Vagina (tissue), 2 donors: Measurements from ENCODE around the gene ATP5PO. TPM values are rescaled to one million over a fixed set of nuclear protein-coding genes. Genes with fewer than 3 reads are reported as not detected.

ENCODE experiments used
- DNase-seq, 2 donors: peaks; one replicate each; pipeline ENCODE4 v3.0.0-alpha.2; 2017; ENCODE audit errors: extremely low spot score in 2 of 2
- H3K27ac ChIP-seq: fragments of 200-600 bp; sonication (generic); one replicate; pipeline ENCODE4 v1.5.1; 2019
- H3K27me3 ChIP-seq: fragments of 200-600 bp; sonication (generic); one replicate; pipeline ENCODE4 v1.5.1; 2019
- H3K36me3 ChIP-seq, 2 donors: fragments of 200-600 bp; sonication (generic); one replicate each; pipeline ENCODE4 v1.5.1; 2017 to 2019
- H3K4me1 ChIP-seq: fragments of 200-600 bp; sonication (generic); one replicate; pipeline ENCODE4 v1.5.1; 2019
- H3K4me3 ChIP-seq, 2 donors: fragments of 200-600 bp; sonication (generic); 1 replicate in 1 of 2; 2 replicates in 1 of 2; pipeline ENCODE4 v1.5.1; 2016 to 2019
- H3K9me3 ChIP-seq: fragments of 200-600 bp; sonication (generic); one replicate; pipeline ENCODE4 v1.5.1; 2019
- CTCF ChIP-seq, 3 experiments: fragments of 450-650 bp in 2 of 3; fragments of 200-600 bp in 1 of 3; sonication (generic) in 1 of 3; IDR thresholded peaks; one replicate each; pipeline ENCODE4 v1.5.1; 2017 to 2019; ENCODE audit warnings: antibody characterized with exemption in 3 of 3, mild to moderate bottlenecking in 2 of 3, moderate library complexity in 2 of 3
- POLR2A ChIP-seq, 2 donors: fragments of 450-650 bp; IDR thresholded peaks; one replicate each; pipeline ENCODE4 v1.6.1; 2017; ENCODE audit warnings: antibody characterized with exemption in 2 of 2, mild to moderate bottlenecking in 2 of 2, moderate library complexity in 2 of 2
- POLR2AphosphoS5 ChIP-seq, 2 donors: sonication (generic); formaldehyde crosslinking; IDR thresholded peaks; one replicate each; pipeline ENCODE4 v1.9.0; 2017; ENCODE audit warnings: antibody characterized with exemption in 2 of 2, mild to moderate bottlenecking in 2 of 2, low read depth in 1 of 2; ENCODE audit not compliant: insufficient read depth in 1 of 2
- intact Hi-C: fragments of 100-400 bp; cut with DNase I; formaldehyde crosslinking; loops from one replicate; pipeline ENCODE4 v1.15.1; 2023
- total RNA-seq: library from RNA; depleted of rRNA; stranded (reverse); fragments of >200 nt; gene quantifications from one replicate; pipeline ENCODE4 v1.2.3, GENCODE V29; 2016

The ATP5PO gene
- total RNA-seq, 1 donor from 2014 or later, result 133 TPM

- no peak for TF ChIP-seq CTCF (IDR thresholded peaks at IDR 0.05)
- no peak for TF ChIP-seq POLR2A (IDR thresholded peaks at IDR 0.05)
- TF ChIP-seq POLR2AphosphoS5 (IDR thresholded peaks at IDR 0.05; ENCODE audit: insufficient read depth in 1 of 2, low read depth in 1 of 2), result no peak
- peaks cover 6% of the 10 kb centered on the region for H3K4me1 ChIP-seq
- no peak for DNase-seq
- no peak overlapping the region for H3K4me3 ChIP-seq
- intact Hi-C loops, result no loop called here
- no peaks in the 10 kb centered on the region for H3K9me3 ChIP-seq
- no peak overlapping the region for H3K27ac ChIP-seq
- H3K36me3 ChIP-seq, result peaks cover 0 to 55% of the 10 kb centered on the region in 2 donors
- H3K27me3 ChIP-seq, result no peaks in the 10 kb centered on the region
Observed at GRCh38 chr21:33902349-33902748, 13.3 kb downstream of the ATP5PO start.

- no peaks in the 10 kb centered on the region for H3K27me3 ChIP-seq
- no peak for DNase-seq
- peaks cover 6% of the 10 kb centered on the region for H3K4me1 ChIP-seq
- intact Hi-C loops, result no loop called here
- peaks cover 0 to 48% of the 10 kb centered on the region in 2 donors for H3K36me3 ChIP-seq
- no peak overlapping the region for H3K4me3 ChIP-seq
- no peak overlapping the region for H3K27ac ChIP-seq
- H3K9me3 ChIP-seq, result no peaks in the 10 kb centered on the region
- TF ChIP-seq POLR2AphosphoS5 (IDR thresholded peaks at IDR 0.05; ENCODE audit: insufficient read depth in 1 of 2, low read depth in 1 of 2) (no peak), CTCF (IDR thresholded peaks at IDR 0.05) (peak in 2 of 3 experiments; percentile 21 to 46), POLR2A (IDR thresholded peaks at IDR 0.05) (no peak)
Observed at GRCh38 chr21:33901412-33902288, 14.0 kb downstream of the ATP5PO start.

- no peaks in the 10 kb centered on the region for H3K27me3 ChIP-seq
- H3K27ac ChIP-seq, result no peak overlapping the region
- H3K4me1 ChIP-seq, result peaks cover 18% of the 10 kb centered on the region
- no peaks in the 10 kb centered on the region for H3K9me3 ChIP-seq
- peaks cover 0 to 23% of the 10 kb centered on the region in 2 donors for H3K36me3 ChIP-seq
- intact Hi-C loops, result loop anchor here (10.0 kb wide), 1 partner anchor 254 kb away; the partner anchor contains the start of genes CRYZL1 and ITSN1
- DNase-seq, result no peak
- TF ChIP-seq POLR2AphosphoS5 (IDR thresholded peaks at IDR 0.05; ENCODE audit: insufficient read depth in 1 of 2, low read depth in 1 of 2), result no peak
- TF ChIP-seq POLR2A (IDR thresholded peaks at IDR 0.05), result no peak
- TF ChIP-seq CTCF (IDR thresholded peaks at IDR 0.05), result no peak
- no peak overlapping the region for H3K4me3 ChIP-seq
Observed at GRCh38 chr21:33899199-33899598, 16.4 kb downstream of the ATP5PO start.

GRCh38 chr21:33898586-33898985 lies 17.0 kb downstream of the ATP5PO start:
- no peak for DNase-seq
- Histone ChIP-seq H3K36me3 (peaks cover 0 to 17% of the 10 kb centered on the region in 2 donors), H3K4me1 (peaks cover 20% of the 10 kb centered on the region), H3K27ac (no peak overlapping the region), H3K9me3 (no peaks in the 10 kb centered on the region), H3K27me3 (no peaks in the 10 kb centered on the region), H3K4me3 (no peak overlapping the region)
- TF ChIP-seq POLR2AphosphoS5 (IDR thresholded peaks at IDR 0.05; ENCODE audit: insufficient read depth in 1 of 2, low read depth in 1 of 2) (no peak), POLR2A (IDR thresholded peaks at IDR 0.05) (no peak), CTCF (IDR thresholded peaks at IDR 0.05) (no peak)
- intact Hi-C loops, result loop anchor here (10.0 kb wide), 1 partner anchor 254 kb away; the partner anchor contains the start of genes CRYZL1 and ITSN1

GRCh38 chr21:33897739-33898138 lies 17.9 kb downstream of the ATP5PO start:
- Histone ChIP-seq H3K4me3 (no peak overlapping the region), H3K27ac (no peak overlapping the region), H3K9me3 (no peaks in the 10 kb centered on the region), H3K27me3 (no peaks in the 10 kb centered on the region), H3K36me3 (peaks cover 0 to 9% of the 10 kb centered on the region in 2 donors), H3K4me1 (peaks cover 20% of the 10 kb centered on the region)
- intact Hi-C loops, result loop anchor here (10.0 kb wide), 1 partner anchor 253 kb away; the partner anchor contains the start of genes CRYZL1 and ITSN1
- TF ChIP-seq CTCF (IDR thresholded peaks at IDR 0.05) (no peak), POLR2AphosphoS5 (IDR thresholded peaks at IDR 0.05; ENCODE audit: insufficient read depth in 1 of 2, low read depth in 1 of 2) (no peak), POLR2A (IDR thresholded peaks at IDR 0.05) (no peak)
- no peak for DNase-seq
